AG10803 (cell line): ENCODE measurements around the gene PTGES2.

Experiments
- DNase-seq: peaks from one replicate; pipeline ENCODE4 v3.0.0; 2010; ENCODE audit warnings: low read depth
- H3K4me3 ChIP-seq: 2 replicates; pipeline ENCODE4 v1.5.1; 2011; ENCODE audit warnings: mild to moderate bottlenecking, low read length, control low read depth
- CTCF ChIP-seq: conservative IDR thresholded peaks from 2 replicates; pipeline ENCODE4 v1.5.1; 2011; ENCODE audit warnings: mild to moderate bottlenecking, low read length, control low read depth, inconsistent platforms

The PTGES2 gene

GRCh38 chr9:128153060-128153946, 25.8 kb upstream of the PTGES2 start:
- no peak overlapping the region for H3K4me3 ChIP-seq
- no peak for DNase-seq
- TF ChIP-seq CTCF: no peak

GRCh38 chr9:128152133-128153059, 24.9 kb upstream of the PTGES2 start:
- no peak for TF ChIP-seq CTCF
- DNase-seq: no peak
- no peak overlapping the region for H3K4me3 ChIP-seq

- no peak for DNase-seq
- TF ChIP-seq CTCF: no peak
- H3K4me3 ChIP-seq: no peak overlapping the region
Measured at GRCh38 chr9:128151309-128152132, 24.0 kb upstream of the PTGES2 start.

- TF ChIP-seq CTCF: peak; percentile 11; the same call in 1 of the 2 replicates
- H3K4me3 ChIP-seq: no peak overlapping the region
- DNase-seq: no peak
Measured at GRCh38 chr9:128150594-128151308, 23.2 kb upstream of the PTGES2 start.

- no peak for TF ChIP-seq CTCF
- no peak for DNase-seq
- no peak overlapping the region for H3K4me3 ChIP-seq
Measured at GRCh38 chr9:128149951-128150593, 22.5 kb upstream of the PTGES2 start.
